ENCODE measurements around the gene GFOD2.

Gene GFOD2

DNA sequence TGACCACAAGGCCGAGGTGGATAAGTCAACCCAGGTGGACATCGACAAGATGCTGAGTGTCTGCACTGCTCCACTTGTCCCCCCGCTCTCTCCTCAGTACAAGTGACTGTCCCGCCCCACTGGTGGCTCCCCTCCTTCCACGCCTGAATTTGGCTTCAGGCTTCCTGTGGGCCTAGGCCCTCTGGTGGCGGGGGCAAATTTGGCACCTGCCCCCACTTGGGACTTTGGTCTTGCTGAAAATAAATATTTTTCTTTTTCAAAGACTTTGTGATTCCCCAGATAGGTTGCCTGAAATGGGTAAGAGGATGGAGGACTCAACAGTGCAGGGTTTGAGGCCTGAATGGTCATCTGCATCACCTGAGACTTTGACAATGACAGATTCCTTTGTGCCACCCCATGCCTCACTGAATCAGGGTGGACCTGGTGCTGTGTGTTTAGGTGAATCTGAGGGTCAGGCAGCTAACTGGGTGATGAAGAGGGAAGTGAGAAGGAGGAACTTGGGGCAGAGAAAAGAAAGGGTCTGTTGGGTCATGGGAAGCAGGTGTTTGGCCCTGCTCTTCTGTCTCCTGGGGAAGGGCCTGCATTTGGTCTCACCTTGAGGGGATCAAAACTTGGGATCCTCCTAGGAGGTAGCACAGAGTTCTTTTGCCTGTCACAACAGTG, 50.5 kb downstream of the GFOD2 start:
- DNase-seq = peak in 1 of 2 donors; percentile 15

DNA sequence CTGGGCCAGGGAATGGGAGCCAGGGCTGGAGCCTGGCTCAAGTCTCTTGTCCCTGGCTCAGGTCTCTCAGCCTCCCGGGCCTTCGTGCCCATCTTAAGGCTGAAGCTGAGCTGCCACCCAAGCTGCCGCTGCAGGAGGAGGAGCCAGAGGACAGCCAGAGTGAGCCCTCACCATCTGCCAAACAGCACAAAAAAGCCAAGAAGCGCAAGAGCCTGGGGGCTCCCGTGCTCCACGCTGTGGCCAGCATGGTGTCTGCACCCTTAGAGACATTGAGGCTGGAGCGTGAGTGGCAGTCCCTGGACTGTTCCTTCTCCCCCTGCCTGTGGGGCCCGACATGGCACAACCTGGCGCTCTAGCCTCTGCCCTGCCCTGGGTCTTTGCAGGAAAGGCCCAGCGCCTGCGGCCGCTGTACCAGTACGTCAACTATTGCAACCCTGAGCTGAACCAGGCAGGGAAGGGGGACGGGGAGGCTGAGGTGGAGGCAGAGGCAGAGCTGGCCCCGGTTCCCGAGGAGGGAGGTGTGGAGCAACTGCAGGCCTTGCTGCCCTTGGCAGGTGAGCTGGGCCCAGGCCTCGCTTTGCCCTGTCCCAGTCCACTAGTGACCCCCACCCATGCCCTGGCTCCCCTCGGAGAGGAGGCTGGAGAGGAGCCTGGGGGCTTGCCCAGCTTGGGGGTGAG, 51.2 kb downstream of the GFOD2 start:
- peak; percentile 87 to 88 for DNase-seq

DNA sequence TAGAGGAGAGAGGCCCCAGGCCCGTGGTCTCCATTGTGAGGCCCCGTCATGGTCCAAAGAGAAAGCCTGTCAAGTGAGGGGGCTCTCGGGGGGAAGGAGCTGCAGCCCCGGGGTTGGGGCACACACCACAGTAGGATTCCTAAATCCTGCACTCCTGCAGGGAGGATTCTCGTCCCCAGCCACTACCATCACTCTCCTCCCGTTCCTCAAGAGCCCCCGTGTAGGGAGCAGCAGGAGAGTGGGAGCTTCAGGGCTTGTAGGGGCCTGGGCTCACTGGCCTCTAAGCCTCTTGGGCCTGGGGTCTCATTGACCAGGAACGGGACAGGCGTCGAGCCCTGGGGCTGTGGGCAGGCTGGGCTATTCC, 51.7 kb downstream of the GFOD2 start:
- no peak for DNase-seq

DNA sequence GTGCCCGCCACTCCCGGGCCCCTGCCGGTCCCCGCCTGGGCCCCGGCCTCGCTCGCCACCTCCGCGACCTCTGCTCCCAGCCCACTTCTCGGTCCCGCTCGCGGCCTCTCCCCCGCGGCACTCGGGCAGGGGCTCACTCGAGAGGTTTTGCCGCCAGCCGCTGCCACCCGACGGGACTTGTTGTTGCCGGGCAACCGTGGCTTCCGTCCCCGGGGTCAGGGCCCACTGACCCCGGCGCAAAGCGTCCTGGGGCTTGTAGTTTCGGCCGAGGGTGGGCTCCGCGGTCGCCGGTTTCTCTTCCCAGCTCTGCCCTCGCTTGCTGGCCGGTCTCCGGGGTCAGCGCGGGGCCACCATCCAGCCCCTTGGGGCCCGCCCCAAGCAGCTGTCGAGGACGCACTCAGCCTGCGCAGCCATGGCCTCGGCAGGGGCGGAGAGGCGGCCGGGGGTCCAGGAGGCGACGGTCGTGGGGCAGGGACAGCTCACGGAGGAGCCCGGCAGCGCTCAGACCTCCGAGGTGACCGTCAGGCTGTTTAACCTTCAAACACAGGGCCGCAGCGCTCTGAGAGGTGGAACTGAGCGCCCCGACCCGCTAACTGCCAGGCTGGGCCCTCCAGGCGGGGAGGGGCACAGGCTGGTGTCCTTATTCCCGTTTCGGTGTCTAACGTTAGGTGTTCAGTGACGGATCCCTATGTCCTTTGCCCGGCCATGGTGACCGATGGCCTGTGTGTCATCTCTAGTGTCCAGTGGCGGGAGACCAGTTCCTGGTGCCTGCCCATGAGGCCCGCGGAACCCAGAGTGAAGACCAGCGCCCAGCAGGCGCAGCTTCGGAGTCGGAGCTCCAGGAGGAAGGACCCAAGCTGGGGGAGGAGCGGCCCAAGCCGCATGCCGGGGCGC, 52.3 kb downstream of the GFOD2 start, which contains the start of the genes C16orf86 and ENKD1:
Gene C16orf86 (plus strand): TSS at position 256 of the 894 bp plus-strand sequence. CDS start 157 bp downstream, at position 413.
Gene ENKD1 (minus strand): TSS at position 192 of the 894 bp plus-strand sequence. CDS start 308 bp downstream, outside the sequence.
- DNase-seq = peak; percentile 71 to 79

DNA sequence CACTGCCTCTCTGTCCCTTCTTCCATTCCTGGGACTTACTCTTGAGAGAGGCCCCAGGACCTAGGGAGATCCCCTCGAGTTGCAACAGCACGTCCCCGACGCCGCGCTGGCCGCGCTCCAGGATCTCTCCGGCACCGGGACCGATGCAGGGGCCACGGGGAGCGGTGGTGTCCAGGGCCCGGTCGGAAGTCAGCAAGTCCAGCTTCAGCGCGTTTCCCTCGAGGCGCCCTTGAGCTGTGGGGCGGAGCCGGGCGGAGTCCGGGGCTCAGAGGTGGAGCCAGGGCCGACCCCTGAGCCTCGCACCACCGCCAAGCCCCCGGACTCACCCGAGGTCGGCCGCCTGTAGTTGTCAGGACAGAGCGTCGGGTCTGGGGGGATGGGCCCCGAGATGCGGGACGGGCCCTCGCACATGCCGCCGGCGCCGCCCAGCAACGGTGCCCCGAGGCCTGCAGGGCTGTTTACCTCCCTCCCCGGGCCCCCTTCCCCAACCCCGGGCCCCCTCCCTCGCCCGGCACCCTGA, 53.0 kb downstream of the GFOD2 start:
- DNase-seq = peak in 1 of 2 donors; percentile 10

DNA sequence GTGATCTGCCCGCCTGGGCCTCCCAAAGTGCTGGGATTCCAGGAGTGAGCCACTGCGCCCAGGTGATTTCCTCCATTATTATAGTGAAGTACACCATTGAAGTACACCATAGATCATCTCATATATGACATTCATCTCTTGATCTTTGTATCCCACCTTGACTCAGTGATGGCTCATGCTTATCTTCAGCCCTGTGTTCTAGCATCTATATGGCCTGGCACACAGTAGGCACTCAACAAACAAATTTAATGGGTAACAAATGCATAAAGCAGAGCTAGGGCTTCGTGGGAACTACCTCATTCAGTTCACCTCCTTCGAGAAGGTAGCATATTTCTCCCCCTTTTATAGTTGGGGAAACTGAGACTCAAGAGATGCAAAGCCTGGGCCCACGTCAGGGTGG, 53.5 kb downstream of the GFOD2 start:
- no peak for DNase-seq

DNA sequence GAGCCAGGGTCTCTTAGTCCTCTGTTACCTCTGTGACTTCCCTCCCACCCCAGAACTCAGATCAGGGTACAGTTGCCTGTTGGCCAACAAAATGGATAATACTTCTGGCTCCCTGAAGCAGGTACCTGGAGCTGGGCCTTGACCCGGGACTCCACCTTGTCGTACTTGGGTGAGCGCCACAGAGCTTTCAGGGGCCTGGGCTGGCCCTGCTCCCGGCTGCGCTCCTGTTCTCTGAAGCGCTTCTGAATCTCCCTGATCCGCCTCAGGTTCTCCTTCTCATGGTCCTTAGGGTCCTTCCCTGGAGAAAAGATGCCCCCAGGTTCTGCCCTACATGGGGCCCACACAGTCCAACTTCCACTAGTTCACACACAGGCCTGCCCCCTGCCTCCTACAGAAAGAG, 54.2 kb downstream of the GFOD2 start:
- no peak for DNase-seq

DNA sequence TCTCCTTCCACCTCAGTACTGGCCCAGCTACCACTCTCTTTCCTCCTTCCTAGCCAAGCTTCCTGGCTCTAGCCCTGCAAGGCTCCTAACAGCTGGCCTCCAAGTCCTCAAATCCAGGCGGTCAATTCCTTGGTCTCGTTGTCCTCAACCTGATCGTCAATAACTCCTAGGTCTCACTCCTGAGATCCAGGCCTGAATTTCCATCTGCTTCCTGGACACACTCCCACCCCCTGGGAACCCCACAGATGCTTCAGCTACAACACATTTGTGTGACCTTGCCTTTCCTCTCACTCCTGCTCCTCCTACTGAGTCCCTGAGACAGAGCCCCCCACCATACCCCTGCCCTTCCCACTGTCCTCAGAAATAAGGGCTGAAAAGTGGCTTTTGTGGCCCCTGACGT, 54.9 kb downstream of the GFOD2 start:
- DNase-seq = no peak

DNA sequence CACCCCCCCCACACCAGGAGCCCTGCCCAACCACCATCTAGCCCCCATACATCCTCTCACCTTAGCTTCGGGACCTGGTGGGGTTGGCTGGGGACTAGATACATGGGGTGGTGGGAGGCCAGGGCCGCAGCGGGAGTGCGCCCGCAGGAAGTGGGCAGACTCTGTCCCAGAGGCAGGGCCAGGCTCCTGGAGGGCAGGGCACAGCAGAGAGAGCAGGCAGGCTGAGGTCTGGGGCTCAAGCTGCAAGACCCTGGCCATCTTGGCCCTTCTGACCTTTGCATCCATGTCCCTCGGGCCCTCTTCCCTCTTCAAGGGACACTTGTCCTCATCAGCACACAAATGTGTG, 55.3 kb downstream of the GFOD2 start:
- no peak for DNase-seq

DNA sequence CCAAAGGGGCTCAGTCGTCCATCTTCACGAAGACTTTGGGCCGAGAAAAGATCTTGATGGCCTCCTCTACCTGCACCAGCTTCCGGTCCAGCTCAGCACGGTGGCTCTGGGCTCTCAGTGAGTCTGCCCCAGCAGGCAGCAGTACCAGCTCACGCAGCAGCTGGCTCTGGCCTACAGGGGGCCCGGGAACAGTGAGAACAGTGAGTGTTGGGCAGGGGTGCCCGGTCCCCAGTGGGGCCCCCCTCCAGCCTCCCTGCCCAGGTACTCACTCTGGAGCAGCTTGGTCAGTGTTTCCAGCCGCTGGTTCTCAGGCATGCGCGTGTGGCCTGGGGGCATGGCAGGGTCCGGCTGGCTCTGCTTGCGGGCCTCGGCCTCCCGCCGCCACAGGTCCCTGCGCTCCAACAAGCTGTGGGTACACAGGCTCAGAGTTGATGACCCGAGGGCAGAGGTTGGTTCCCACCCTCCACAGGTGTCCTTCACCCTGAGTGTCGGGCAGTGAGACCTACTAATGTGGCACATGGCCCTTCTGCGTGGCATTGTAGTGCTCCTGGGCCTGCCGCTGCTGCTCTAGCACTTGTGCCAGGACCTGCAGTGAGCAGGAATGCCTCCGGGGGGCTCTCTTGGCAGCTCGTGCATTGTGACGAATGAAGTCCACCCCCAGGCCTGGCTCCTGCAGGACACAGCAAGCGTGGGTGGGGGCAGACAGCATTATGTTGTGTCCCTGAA, 55.8 kb downstream of the GFOD2 start:
- DNase-seq = peak; percentile 33 to 50

DNA sequence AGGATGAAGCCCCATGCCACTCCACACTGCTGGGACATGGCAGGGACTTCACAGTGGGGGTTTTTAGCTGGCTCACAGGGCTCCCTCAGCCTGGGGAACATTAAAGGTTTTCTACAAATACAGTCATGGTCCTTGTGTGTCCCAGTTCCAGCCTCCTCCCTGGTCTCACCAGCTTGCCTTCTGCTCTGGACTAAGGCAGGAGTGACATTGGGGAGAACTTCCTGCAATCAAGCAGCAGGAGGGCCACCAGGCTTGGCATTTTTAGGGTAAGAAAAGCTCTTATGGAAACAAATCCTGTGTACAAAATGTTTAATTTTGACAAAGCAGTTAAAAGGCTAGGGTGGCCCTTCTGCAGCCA, 56.5 kb downstream of the GFOD2 start:
- no peak for DNase-seq

DNA sequence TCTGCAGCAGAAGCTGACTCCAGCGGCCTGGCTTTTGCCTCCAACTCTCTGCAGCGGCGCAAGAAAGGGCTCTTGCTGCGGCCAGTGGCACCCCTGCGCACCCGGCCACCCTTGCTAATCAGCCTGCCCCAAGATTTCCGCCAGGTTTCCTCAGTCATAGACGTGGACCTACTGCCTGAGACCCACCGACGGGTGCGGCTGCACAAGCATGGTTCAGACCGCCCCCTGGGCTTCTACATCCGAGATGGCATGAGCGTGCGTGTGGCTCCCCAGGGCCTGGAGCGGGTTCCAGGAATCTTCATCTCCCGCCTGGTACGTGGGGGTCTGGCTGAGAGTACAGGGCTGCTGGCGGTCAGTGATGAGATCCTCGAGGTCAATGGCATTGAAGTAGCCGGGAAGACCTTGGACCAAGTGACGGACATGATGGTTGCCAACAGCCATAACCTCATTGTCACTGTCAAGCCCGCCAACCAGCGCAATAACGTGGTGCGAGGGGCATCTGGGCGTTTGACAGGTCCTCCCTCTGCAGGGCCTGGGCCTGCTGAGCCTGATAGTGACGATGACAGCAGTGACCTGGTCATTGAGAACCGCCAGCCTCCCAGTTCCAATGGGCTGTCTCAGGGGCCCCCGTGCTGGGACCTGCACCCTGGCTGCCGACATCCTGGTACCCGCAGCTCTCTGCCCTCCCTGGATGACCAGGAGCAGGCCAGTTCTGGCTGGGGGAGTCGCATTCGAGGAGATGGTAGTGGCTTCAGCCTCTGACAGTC, 57.0 kb downstream of the GFOD2 start:
- no peak for DNase-seq

DNA sequence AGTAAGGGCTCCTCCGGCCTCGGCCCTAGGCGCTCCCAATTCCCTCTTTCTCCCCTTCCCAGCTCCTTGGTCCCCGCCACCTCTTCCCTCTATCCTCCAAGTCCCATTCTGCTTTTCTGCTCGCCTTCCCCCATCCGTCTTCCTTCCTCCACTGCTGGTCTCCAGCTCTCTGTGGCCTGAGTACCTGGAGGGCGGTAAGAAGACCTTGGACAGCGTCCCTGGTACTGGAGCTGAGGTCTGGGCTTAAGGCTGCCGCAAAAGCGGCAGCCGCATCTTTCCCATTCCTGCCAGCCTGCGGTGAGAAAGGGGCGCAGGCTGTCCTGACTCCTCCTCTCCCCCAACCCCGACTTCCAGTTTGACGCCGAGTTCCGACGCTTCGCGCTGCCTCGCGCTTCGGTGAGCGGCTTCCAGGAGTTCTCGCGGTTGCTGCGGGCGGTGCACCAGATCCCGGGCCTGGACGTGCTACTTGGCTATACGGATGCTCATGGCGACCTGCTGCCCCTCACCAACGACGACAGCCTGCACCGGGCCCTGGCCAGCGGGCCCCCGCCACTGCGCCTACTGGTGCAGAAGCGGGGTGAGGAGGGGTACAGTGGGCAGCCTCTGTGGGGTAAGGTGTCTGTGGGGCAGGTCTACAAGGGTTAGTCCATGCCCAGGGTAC, 57.9 kb downstream of the GFOD2 start:
- DNase-seq = peak in 1 of 2 donors; percentile 3

DNA sequence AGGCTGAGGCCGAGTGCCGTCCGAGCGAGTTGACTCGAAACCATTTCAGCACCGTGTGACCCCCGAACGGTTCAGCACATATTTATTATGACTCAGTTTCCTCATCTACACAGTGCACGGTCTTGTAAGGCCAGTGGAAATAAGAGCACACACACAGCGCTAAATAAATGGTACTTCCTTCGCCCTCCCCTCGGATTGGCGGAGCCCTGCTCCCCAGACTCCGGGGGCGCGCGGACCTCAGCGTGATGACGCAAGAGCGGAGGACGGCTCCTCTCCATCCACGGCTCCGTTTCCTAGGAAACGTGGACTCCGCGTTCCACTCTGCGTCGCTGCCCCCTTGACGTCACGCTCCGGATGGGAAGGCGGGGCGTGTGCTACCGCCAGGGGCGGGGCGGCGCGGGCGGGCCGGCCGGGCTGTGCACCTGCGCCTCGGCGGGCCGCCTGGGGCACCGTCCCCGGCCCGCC, 58.5 kb downstream of the GFOD2 start, which contains the start of gene PARD6A:
Gene PARD6A (plus strand): TSS at position 397 of the 465 bp plus-strand sequence. CDS start 79 bp downstream, outside the sequence.
- DNase-seq = peak; percentile 93 to 95

DNA sequence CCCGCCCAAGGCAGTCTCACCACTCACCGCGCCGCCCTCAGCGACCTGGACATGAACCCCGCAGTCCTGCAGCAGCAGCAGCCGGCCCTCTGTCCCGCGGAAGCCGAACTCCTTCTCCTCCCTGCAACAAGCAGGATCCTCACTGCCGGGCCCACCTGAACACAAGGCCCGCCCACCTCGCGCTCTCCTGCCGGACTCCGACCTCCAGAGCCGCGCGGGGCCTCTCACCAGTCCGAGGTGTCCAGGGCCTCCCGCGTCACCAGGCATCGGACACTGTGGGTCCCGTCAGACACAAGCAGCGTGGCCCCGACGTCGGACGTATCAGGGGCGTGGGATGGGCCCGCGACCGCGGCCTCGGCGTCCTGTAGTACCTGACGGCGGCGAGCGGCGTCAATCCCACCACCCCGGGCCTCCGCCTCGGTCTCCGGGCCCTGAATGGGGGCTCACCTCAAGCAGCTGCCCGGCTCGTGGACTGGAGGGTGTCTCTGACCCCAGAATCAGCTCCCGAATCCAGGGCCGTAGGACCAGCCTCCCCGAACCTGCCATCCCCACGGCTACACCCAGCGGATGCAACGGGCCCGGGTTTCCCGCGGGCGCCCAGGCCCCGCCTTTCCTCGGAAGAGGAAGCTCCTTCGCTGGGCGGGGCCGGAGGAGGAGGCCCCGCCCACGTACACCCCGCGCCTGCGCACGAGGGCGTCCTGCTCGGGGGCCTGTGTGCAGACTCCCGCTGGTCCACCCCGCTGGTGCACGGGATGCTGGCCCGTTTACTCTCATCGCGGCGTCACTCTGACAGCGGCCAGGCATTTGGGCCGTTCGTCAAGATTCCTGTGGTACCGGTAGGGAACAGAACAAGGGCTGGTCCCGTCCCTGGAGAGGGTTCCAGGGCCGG, 59.2 kb downstream of the GFOD2 start, which contains the start of gene ACD:
Gene ACD (minus strand): TSS at position 586 of the 889 bp plus-strand sequence. CDS start 40 bp downstream, at position 546.
- peak; percentile 93 to 99 for DNase-seq

DNA sequence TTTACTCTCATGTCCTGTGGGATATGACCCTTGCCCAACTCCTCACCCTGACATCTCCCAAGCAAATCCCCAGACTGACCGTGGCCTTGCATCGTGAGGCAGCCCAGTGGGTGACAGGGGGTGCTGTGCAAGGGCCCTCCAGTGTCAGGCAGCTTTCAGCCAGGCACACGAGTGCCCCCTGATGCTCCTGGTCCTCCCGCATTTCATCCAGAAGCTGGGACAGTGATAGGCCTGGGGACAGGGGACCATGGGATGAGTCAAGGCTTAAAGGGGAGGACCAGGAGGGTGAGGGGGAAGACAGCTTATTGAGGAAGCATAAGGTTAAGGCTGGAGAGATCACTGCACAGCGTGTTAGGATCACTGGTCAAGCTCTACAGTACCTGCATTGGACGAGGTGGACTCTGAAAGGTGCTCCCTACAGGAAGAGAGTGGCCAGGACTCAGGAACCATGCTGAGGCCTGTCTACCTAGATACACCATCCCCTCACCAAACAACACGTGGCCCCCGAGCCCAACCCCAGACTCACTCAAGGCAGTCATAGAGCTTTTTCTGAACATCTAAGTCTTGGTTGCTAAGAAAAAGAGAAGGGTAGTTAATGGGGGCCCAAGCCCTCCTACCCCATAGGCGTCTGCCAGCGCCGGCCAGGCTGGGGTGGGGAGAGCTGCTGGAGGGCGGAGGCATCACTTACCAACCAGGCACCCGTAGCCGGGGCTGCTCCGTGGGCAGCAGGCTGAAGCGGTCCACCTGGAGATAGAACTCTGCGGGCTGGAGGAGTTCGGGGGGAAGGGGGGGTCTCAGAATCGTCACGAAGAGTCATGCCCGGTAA, 60.1 kb downstream of the GFOD2 start:
- DNase-seq = no peak

DNA sequence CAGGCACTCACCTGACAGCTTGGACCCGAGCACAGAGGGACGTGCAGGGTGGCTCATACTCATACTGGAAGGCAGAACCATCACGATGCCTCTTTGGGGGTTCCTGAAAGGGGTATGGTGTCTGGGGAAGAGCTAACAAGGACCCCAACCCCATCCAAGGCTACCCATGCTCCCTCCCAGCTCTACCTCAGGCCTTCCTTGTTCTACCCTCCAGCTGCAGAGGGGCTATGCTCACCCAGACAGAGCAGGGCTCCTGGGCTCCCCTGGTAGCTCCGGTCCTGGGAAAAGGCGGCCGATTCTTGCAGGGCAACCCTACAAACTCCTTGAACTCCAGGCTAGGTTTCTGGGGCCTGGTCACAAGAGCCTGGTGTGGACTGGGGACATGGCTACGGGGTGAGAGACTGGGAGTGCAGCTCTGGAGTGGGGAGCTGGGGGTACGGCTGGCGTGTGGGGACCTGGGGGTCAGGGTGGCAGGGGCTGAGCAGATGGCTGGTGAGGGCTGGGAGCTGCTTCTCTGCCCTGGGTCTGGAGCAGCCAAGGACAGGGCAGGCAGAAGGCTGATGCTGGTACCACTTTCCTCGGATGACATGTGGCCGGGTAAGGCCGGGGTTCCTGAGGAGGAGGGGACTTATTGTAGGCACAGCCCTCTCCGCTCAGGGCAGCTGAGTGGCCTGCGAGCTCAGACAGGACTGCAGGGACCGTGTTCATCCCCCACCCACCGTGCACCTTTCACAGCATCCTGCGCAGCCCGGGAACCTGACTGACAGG, 61.2 kb downstream of the GFOD2 start:
- no peak for DNase-seq

DNA sequence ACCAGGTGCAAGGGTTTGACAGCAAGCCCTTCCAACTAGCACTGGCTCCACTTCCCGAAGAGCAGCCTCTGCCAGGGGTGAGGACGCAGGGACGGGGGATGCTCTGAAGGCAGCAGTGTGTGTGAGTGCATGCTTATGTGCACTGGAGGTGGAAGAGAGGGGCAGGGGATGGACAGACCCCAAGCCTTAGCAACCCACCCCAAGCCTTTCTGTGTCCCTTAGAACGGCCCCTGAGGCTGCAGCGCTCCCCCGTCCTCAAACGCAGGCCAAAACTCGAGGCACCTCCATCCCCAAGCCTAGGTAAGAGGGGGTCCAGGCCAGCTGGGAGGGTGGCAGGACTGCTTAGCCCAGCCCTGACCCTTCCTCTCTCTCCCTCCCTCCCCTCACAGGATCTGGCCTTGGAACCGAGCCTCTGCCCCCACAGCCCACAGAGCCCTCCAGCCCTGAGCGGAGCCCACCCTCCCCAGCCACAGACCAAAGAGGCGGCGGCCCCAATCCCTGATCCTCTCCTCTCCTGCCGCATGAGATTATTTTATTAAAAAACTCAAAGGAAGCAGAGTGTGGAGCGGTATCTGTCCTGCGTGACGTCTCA, 62.0 kb downstream of the GFOD2 start:
- no peak for DNase-seq
